MG63 (cell line): ENCODE measurements around the gene GRK4. TPM values are rescaled to one million over a fixed set of nuclear protein-coding genes. Genes with fewer than 3 reads are reported as not detected.

Experiments
- DNase-seq: peaks from one replicate; pipeline ENCODE4 v3.0.0-alpha.2; 2020
- H3K27me3 ChIP-seq: fragments of 250-450 bp; sonication (Bioruptor Pico); 2 replicates; pipeline ENCODE4 v1.5.1; 2020; ENCODE audit warnings: mild to moderate bottlenecking, moderate library complexity
- H3K36me3 ChIP-seq: fragments of 250-450 bp; sonication (Bioruptor Pico); 2 replicates; pipeline ENCODE4 v1.5.1; 2020; ENCODE audit warnings: mild to moderate bottlenecking, moderate library complexity
- H3K4me3 ChIP-seq: fragments of 250-450 bp; sonication (Bioruptor Pico); 2 replicates; pipeline ENCODE4 v1.5.1; 2020; ENCODE audit warnings: mild to moderate bottlenecking, moderate library complexity
- H3K9me3 ChIP-seq: fragments of 250-450 bp; sonication (Bioruptor Pico); 2 replicates; pipeline ENCODE4 v1.5.1; 2020; ENCODE audit warnings: mild to moderate bottlenecking, moderate library complexity
- total RNA-seq: library from RNA; depleted of rRNA; stranded (reverse); fragments of >200 nt; shearing (Covaris generic); gene quantifications from 2 replicates; pipeline ENCODE4 v1.2.3, GENCODE V29; 2014; ENCODE audit warnings: low replicate concordance

GRK4 gene
- total RNA-seq, 1 experiment from 2014 or later, result 2.6 TPM

GRCh38 chr4:3035249-3035648, 71.9 kb downstream of the GRK4 start:
- Histone ChIP-seq H3K9me3 (no peaks in the 10 kb centered on the region), H3K4me3 (no peak overlapping the region), H3K36me3 (no peaks in the 10 kb centered on the region), H3K27me3 (no peaks in the 10 kb centered on the region)
- DNase-seq, result no peak

- Histone ChIP-seq H3K27me3 (no peaks in the 10 kb centered on the region), H3K9me3 (no peaks in the 10 kb centered on the region), H3K36me3 (no peaks in the 10 kb centered on the region), H3K4me3 (no peak overlapping the region)
- DNase-seq, result no peak
These were observed 72.3 kb downstream of the GRK4 start for GRCh38 chr4:3035674-3036073.

DNA sequence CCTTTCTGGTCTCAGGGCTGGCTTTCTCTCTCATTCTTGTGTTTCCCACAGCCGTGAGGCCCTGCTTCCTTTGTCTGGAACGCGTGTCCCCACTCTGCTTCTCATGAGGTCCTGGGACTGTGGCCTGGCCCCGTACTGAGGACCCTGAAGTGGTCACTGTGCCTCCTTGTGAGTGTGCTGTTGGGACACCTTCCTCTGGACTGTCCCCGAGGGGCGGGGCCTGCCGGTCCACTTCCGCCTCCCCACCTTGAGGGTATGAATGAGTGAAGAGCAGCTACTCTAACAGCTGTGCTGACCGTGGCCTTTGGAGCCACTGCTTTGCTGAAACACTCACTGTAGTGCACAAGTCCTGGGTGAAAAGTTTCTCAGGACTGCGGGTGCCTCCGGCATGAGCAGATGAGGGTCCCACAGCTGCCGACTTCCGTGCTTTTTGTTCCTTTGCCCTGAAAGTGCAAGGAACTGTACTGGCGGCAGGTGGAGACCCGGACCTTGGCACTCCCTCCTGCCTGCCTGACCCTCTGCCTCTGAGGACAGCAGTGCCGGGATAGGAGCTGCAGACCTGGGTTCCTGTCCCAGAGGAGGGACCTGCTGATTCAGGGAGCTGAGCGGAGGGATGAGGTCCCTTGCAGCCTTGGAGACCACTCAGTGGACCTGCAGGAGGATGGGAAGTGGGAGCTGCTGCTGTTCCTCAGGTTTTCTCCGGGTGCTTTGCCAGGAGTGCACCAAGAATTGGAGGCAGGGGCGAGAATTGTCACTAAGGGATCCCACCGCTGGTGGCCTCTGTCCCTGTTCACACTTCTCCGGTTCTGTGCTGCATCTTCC, 73.0 kb downstream of the GRK4 start:
- DNase-seq, result no peak
- no peaks in the 10 kb centered on the region for H3K27me3 ChIP-seq
- H3K36me3 ChIP-seq, result no peaks in the 10 kb centered on the region
- H3K4me3 ChIP-seq, result no peak overlapping the region
- H3K9me3 ChIP-seq, result no peaks in the 10 kb centered on the region

DNA sequence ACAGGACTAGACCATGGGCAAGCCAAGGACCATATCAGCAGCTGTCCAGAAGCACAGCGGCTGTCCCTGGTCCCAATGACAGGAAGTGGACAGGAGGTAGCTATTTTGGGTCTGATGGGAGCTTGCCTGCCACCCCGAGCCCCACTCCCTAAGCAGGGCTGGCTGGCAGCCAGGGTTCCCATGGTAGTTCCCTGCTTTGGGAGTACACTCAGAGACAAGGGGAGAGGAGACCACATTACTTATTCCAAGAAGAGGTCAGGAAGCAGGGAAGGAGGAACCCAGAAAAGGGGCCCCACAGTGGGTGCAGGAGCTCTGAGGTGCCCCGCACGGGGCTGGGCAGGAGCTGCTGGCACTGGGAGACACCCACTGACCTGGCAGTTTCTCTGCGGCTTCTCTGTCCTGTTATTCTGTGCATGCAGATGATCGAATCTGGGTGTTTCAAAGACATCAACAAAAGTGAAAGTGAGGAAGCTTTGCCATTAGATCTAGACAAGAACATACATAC, 74.6 kb downstream of the GRK4 start:
- Histone ChIP-seq H3K4me3 (no peak overlapping the region), H3K9me3 (no peaks in the 10 kb centered on the region)
- no peak for DNase-seq

GRCh38 chr4:3039706-3040366, 76.5 kb downstream of the GRK4 start:
- Histone ChIP-seq H3K27me3 (no peaks in the 10 kb centered on the region), H3K4me3 (no peak overlapping the region), H3K36me3 (no peaks in the 10 kb centered on the region), H3K9me3 (no peaks in the 10 kb centered on the region)
- no peak for DNase-seq

More for the DNA sequence above, 74.6 kb downstream of the GRK4 start:
- H3K36me3 ChIP-seq, result no peaks in the 10 kb centered on the region
- H3K27me3 ChIP-seq, result no peaks in the 10 kb centered on the region

GRCh38 chr4:3040452-3041191, 77.3 kb downstream of the GRK4 start:
- H3K4me3 ChIP-seq, result peak overlapping the region; percentile 46; the same call in 1 of the 2 replicates
- no peaks in the 10 kb centered on the region for H3K9me3 ChIP-seq
- H3K27me3 ChIP-seq, result no peaks in the 10 kb centered on the region
- no peaks in the 10 kb centered on the region for H3K36me3 ChIP-seq
- no peak for DNase-seq

GRCh38 chr4:3041192-3042142, 78.1 kb downstream of the GRK4 start:
- Histone ChIP-seq H3K9me3 (no peaks in the 10 kb centered on the region), H3K27me3 (no peaks in the 10 kb centered on the region), H3K4me3 (peak overlapping the region; percentile 46), H3K36me3 (no peaks in the 10 kb centered on the region)
- peak; percentile 57 for DNase-seq

- Histone ChIP-seq H3K27me3 (no peaks in the 10 kb centered on the region), H3K4me3 (peak overlapping the region; percentile 46), H3K9me3 (no peaks in the 10 kb centered on the region), H3K36me3 (no peaks in the 10 kb centered on the region)
- DNase-seq, result no peak
These were observed 78.9 kb downstream of the GRK4 start for GRCh38 chr4:3042226-3042625.

DNA sequence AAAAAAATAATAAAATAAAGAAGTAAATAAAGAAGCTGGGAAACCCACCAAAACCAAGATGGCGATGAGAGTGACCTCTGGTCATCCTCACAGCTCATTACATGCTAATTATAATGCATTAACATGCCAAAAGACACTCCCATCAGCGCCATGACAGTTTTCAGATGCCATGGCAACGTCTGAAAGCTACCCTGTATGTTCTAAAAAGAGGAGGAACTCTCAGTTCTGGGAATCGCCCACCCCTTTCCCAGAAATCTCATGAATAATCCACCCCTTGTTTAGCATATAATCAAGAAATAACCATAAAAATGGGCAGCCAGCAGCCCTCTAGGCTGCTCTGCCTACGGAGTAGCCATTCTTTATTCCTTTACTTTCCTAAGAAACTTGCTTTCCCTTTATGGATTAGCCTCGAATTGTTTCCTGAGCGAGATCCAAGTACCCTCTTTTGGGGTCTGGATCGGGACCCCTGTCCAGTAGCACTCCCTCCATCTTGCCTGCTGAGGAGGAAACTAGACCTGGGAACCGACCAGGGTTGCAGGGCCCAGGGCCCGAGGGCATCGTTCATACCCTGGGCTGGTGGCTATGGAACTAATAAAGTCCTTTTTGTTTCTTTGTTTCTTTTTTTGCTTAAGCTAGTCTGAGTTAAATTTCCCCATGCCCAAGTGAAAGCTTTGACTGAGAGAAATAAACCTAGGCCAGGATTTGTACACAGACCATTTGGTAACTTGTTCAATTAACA, 80.1 kb downstream of the GRK4 start:
- no peaks in the 10 kb centered on the region for H3K27me3 ChIP-seq
- no peaks in the 10 kb centered on the region for H3K36me3 ChIP-seq
- DNase-seq, result no peak
- no peak overlapping the region for H3K4me3 ChIP-seq
- H3K9me3 ChIP-seq, result no peaks in the 10 kb centered on the region

- DNase-seq, result no peak
- Histone ChIP-seq H3K4me3 (no peak overlapping the region), H3K9me3 (no peaks in the 10 kb centered on the region), H3K27me3 (no peaks in the 10 kb centered on the region), H3K36me3 (no peaks in the 10 kb centered on the region)
These were observed 81.8 kb downstream of the GRK4 start for GRCh38 chr4:3044870-3045819.

- Histone ChIP-seq H3K27me3 (no peaks in the 10 kb centered on the region), H3K4me3 (no peak overlapping the region), H3K36me3 (no peaks in the 10 kb centered on the region), H3K9me3 (no peaks in the 10 kb centered on the region)
- DNase-seq, result no peak
These were observed 82.8 kb downstream of the GRK4 start for GRCh38 chr4:3046162-3046561.

GRCh38 chr4:3046623-3047022, 83.3 kb downstream of the GRK4 start:
- no peaks in the 10 kb centered on the region for H3K36me3 ChIP-seq
- H3K4me3 ChIP-seq, result no peak overlapping the region
- DNase-seq, result no peak
- no peaks in the 10 kb centered on the region for H3K9me3 ChIP-seq
- H3K27me3 ChIP-seq, result no peaks in the 10 kb centered on the region

DNA sequence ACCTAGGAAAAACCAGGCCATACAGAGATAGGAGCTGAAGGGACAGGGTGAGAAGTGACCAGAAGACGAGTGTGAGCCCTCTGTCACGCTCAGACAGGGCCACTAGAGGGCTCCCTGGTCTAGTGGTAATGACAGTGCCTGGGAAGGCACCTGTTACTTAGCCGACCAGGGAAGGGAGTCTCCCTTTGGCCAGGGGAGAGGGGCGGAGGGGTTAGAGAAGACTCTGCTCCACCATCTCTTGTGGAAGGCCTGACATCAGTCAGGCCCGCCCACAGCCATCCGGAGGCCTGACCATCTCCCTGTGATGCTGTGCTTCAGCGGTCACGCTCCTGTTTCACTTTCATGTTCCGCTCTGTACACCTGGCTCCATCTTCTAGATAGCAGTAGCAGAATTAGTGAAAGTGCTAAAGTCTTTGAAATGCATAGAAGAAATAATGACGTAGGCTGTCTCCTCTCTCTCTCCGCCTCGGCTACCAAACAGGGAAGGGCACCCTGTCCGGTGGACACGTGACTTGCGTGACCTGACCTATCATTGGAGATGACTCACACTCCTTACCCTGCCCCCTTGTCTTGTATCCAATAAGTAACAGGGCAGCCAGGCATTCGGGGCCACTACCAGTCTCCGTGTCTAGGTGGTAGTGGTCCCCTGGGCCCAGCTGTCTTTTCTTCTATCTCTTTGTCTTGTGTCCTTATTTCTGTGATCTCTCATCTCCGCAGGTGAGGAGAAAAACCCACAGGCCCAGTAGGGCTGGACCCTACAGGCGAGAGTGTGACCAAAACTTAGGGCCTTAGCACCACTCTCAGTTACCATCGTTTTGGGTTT, 84.3 kb downstream of the GRK4 start:
- Histone ChIP-seq H3K9me3 (no peaks in the 10 kb centered on the region), H3K4me3 (no peak overlapping the region), H3K36me3 (no peaks in the 10 kb centered on the region), H3K27me3 (no peaks in the 10 kb centered on the region)
- no peak for DNase-seq
